Measurements from ENCODE around the gene AARS2.
"Not testable (repeated sequence)": the region's sequence is repeated elsewhere in the genome, so short reads cannot be mapped to it uniquely, and the experiment has no call there.

The AARS2 gene

GRCh38 chr6:44332585-44332984, 19.4 kb upstream of the AARS2 start:
- Histone ChIP-seq H3K4me3 (ENCODE audit: low read length) (no peak overlapping the region), H3K36me3 (ENCODE audit: control insufficient read depth, insufficient read depth, low read length) (no peaks in the 10 kb centered on the region), H3K9me3 (ENCODE audit: control insufficient read depth, insufficient read depth, low read length) (no peaks in the 10 kb centered on the region), H3K27ac (ENCODE audit: low read length) (no peak overlapping the region), H3K27me3 (ENCODE audit: control insufficient read depth, insufficient read depth, low read length) (no peaks in the 10 kb centered on the region), H3K4me1 (ENCODE audit: control insufficient read depth, insufficient read depth, low read length) (peaks cover 4% of the 10 kb centered on the region; the same call in 1 of the 2 replicates)
- DNase-seq (ENCODE audit: low read depth, low spot score), result no peak
- WGBS (ENCODE audit: insufficient coverage, insufficient read length), result no CpG with 5 or more reads among the region's 7 CpGs

- Histone ChIP-seq H3K27ac (ENCODE audit: low read length) (no peak overlapping the region), H3K4me1 (ENCODE audit: control insufficient read depth, insufficient read depth, low read length) (peaks cover 4% of the 10 kb centered on the region; the same call in 1 of the 2 replicates), H3K27me3 (ENCODE audit: control insufficient read depth, insufficient read depth, low read length) (no peaks in the 10 kb centered on the region), H3K36me3 (ENCODE audit: control insufficient read depth, insufficient read depth, low read length) (no peaks in the 10 kb centered on the region), H3K4me3 (ENCODE audit: low read length) (no peak overlapping the region), H3K9me3 (ENCODE audit: control insufficient read depth, insufficient read depth, low read length) (no peaks in the 10 kb centered on the region)
- WGBS (ENCODE audit: insufficient coverage, insufficient read length), result no CpG with 5 or more reads among the region's 5 CpGs
- DNase-seq (ENCODE audit: low read depth, low spot score), result no peak
Observed at GRCh38 chr6:44329858-44330257, 16.7 kb upstream of the AARS2 start.

DNA sequence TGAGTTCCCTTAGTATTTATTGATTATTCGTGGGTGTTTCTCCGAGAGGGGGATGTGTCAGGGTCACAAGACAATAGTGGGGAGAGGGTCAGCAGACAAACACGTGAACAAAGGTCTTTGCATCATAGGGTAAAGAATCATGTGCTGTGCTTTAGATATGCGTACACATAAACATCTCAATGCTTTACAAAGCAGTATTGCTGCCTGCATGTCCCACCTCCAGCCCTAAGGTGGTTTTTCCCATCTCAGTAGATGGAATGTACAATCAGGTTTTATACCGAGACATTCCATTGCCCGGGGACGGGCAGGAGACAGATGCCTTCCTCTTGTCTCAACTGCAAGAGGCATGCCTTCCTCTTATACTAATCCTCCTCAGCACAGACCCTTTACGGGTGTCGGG, 15.1 kb upstream of the AARS2 start:
- H3K27me3 ChIP-seq (ENCODE audit: control insufficient read depth, insufficient read depth, low read length); DNase-seq (ENCODE audit: low read depth, low spot score); H3K36me3 ChIP-seq (ENCODE audit: control insufficient read depth, insufficient read depth, low read length); H3K4me3 ChIP-seq (ENCODE audit: low read length); H3K27ac ChIP-seq (ENCODE audit: low read length); H3K4me1 ChIP-seq (ENCODE audit: control insufficient read depth, insufficient read depth, low read length); H3K9me3 ChIP-seq (ENCODE audit: control insufficient read depth, insufficient read depth, low read length): not testable (repeated sequence)
- WGBS (ENCODE audit: insufficient coverage, insufficient read length), result no CpG with 5 or more reads among the region's 9 CpGs

DNA sequence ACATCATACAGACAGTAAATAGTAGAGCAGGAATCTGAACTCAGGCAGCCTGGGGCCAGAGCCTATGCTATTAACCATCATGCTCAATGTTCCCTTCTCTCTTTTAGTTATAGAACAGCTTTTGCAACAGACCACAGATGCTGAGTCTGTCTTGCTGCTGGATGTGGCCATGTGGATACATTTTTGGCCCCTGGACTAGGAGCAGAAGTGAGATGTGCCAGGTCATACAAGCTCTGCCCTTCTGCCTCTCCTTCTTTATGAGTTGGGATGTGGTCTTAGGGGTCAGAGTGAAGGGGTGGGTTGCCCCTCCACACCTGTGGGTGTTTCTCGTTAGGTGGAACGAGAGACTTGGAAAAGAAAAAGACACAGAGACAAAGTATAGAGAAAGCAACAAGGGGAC, 14.6 kb upstream of the AARS2 start:
- Histone ChIP-seq H3K9me3 (ENCODE audit: control insufficient read depth, insufficient read depth, low read length) (no peaks in the 10 kb centered on the region), H3K4me1 (ENCODE audit: control insufficient read depth, insufficient read depth, low read length) (peaks cover 4% of the 10 kb centered on the region; the same call in 1 of the 2 replicates), H3K27ac (ENCODE audit: low read length) (no peak overlapping the region), H3K27me3 (ENCODE audit: control insufficient read depth, insufficient read depth, low read length) (no peaks in the 10 kb centered on the region), H3K36me3 (ENCODE audit: control insufficient read depth, insufficient read depth, low read length) (no peaks in the 10 kb centered on the region), H3K4me3 (ENCODE audit: low read length) (no peak overlapping the region)
- WGBS (ENCODE audit: insufficient coverage, insufficient read length), result no CpG with 5 or more reads among the region's 2 CpGs
- no peak for DNase-seq (ENCODE audit: low read depth, low spot score)

GRCh38 chr6:44327096-44327495, 13.9 kb upstream of the AARS2 start:
- Histone ChIP-seq H3K4me3 (ENCODE audit: low read length) (no peak overlapping the region), H3K27ac (ENCODE audit: low read length) (no peak overlapping the region), H3K4me1 (ENCODE audit: control insufficient read depth, insufficient read depth, low read length) (peaks cover 4% of the 10 kb centered on the region; the same call in 1 of the 2 replicates), H3K9me3 (ENCODE audit: control insufficient read depth, insufficient read depth, low read length) (no peaks in the 10 kb centered on the region), H3K27me3 (ENCODE audit: control insufficient read depth, insufficient read depth, low read length) (no peaks in the 10 kb centered on the region), H3K36me3 (ENCODE audit: control insufficient read depth, insufficient read depth, low read length) (no peaks in the 10 kb centered on the region)
- no peak for DNase-seq (ENCODE audit: low read depth, low spot score)

DNA sequence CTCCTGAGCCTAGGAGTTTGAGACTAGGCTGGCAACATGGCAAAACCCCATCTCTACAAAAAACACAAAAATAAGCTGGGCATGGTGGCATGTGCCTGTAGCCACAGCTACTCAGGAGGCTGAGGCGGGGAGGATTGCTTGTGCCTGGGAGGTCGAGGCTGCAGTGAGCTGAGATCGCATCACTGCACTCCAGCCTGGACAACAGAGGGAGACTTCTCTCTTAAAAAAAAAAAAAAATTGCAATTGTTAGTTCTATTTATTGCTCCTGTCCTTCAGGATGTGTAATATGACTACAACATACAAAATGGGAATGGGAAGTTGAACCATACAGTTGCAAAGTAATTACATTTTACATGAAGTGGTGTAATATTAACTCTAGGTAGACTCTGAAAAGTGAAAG, 8.1 kb upstream of the AARS2 start:
- H3K4me1 ChIP-seq (ENCODE audit: control insufficient read depth, insufficient read depth, low read length), result no peaks in the 10 kb centered on the region
- DNase-seq (ENCODE audit: low read depth, low spot score), result no peak
- no peak overlapping the region for H3K4me3 ChIP-seq (ENCODE audit: low read length)
- H3K36me3 ChIP-seq (ENCODE audit: control insufficient read depth, insufficient read depth, low read length), result no peaks in the 10 kb centered on the region
- no CpG with 5 or more reads among the region's 3 CpGs for WGBS (ENCODE audit: insufficient coverage, insufficient read length)
- H3K27ac ChIP-seq (ENCODE audit: low read length), result no peak overlapping the region
- no peaks in the 10 kb centered on the region for H3K9me3 ChIP-seq (ENCODE audit: control insufficient read depth, insufficient read depth, low read length)
- H3K27me3 ChIP-seq (ENCODE audit: control insufficient read depth, insufficient read depth, low read length), result no peaks in the 10 kb centered on the region

- not testable (repeated sequence) for DNase-seq (ENCODE audit: low read depth, low spot score)
- WGBS (ENCODE audit: insufficient coverage, insufficient read length), result no CpG with 5 or more reads among the region's 9 CpGs
Observed at GRCh38 chr6:44317136-44317631, 4.0 kb upstream of the AARS2 start.

GRCh38 chr6:44316481-44316880, 3.3 kb upstream of the AARS2 start:
- no peak for DNase-seq (ENCODE audit: low read depth, low spot score)
- Histone ChIP-seq H3K9me3 (ENCODE audit: control insufficient read depth, insufficient read depth, low read length) (no peaks in the 10 kb centered on the region), H3K36me3 (ENCODE audit: control insufficient read depth, insufficient read depth, low read length) (peaks cover under 1% of the 10 kb centered on the region; the same call in 1 of the 2 replicates), H3K27ac (ENCODE audit: low read length) (no peak overlapping the region), H3K4me1 (ENCODE audit: control insufficient read depth, insufficient read depth, low read length) (no peaks in the 10 kb centered on the region), H3K4me3 (ENCODE audit: low read length) (no peak overlapping the region), H3K27me3 (ENCODE audit: control insufficient read depth, insufficient read depth, low read length) (no peaks in the 10 kb centered on the region)
- no CpG with 5 or more reads among the region's 12 CpGs for WGBS (ENCODE audit: insufficient coverage, insufficient read length)

More at GRCh38 chr6:44317136-44317631, 4.0 kb upstream of the AARS2 start:
- not testable (repeated sequence) for H3K36me3 ChIP-seq (ENCODE audit: control insufficient read depth, insufficient read depth, low read length); H3K27me3 ChIP-seq (ENCODE audit: control insufficient read depth, insufficient read depth, low read length); H3K4me3 ChIP-seq (ENCODE audit: low read length); H3K9me3 ChIP-seq (ENCODE audit: control insufficient read depth, insufficient read depth, low read length); H3K27ac ChIP-seq (ENCODE audit: low read length); H3K4me1 ChIP-seq (ENCODE audit: control insufficient read depth, insufficient read depth, low read length)

DNA sequence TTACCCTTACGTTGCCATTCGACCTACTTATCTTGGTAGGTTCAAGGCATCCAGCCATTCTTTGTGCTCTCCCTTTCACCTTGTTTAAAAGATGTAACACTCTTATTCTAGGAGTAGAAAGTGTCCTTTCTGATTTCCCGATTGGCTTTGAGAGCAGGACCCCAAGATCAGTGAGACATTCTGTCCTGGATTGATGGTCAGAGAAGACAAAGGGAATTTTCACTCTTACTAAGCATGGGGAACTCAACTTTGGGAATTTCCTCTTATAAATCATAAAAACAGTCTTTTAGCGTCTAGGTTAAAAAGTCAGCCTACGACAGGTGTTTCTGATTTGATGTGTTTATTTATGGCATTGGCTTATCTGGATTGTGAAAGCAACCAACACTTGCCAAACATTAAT, 2.8 kb upstream of the AARS2 start:
- H3K27ac ChIP-seq (ENCODE audit: low read length), result no peak overlapping the region
- no peak for DNase-seq (ENCODE audit: low read depth, low spot score)
- H3K4me3 ChIP-seq (ENCODE audit: low read length), result no peak overlapping the region
- H3K36me3 ChIP-seq (ENCODE audit: control insufficient read depth, insufficient read depth, low read length), result peaks cover 6% of the 10 kb centered on the region; the same call in 1 of the 2 replicates
- no peaks in the 10 kb centered on the region for H3K9me3 ChIP-seq (ENCODE audit: control insufficient read depth, insufficient read depth, low read length)
- H3K27me3 ChIP-seq (ENCODE audit: control insufficient read depth, insufficient read depth, low read length), result no peaks in the 10 kb centered on the region
- H3K4me1 ChIP-seq (ENCODE audit: control insufficient read depth, insufficient read depth, low read length), result no peaks in the 10 kb centered on the region
- WGBS (ENCODE audit: insufficient coverage, insufficient read length), result no CpG with 5 or more reads among the region's 5 CpGs

DNA sequence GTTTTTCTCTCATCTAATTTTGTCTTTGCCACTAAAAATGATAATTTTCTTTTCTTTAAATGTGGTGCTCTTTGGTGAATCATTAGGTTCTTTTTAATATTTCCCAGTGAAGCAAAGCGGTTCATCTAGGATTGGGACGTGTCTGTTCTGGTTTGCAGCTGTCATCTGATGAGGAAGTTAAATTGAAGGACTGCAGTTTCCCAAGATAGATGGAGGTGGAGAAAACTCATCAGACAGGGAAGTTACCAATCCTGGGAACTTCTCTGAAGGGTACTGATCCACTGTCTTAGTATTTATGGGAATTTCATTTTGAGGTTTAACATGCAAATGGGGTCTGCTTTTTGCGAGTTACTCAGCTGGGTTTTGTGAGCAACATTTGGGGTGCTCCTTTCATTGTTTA, 2.4 kb upstream of the AARS2 start:
- no peak for DNase-seq (ENCODE audit: low read depth, low spot score)
- no peaks in the 10 kb centered on the region for H3K4me1 ChIP-seq (ENCODE audit: control insufficient read depth, insufficient read depth, low read length)
- H3K36me3 ChIP-seq (ENCODE audit: control insufficient read depth, insufficient read depth, low read length), result peaks cover 9% of the 10 kb centered on the region; the same call in 1 of the 2 replicates
- no peak overlapping the region for H3K27ac ChIP-seq (ENCODE audit: low read length)
- no peaks in the 10 kb centered on the region for H3K27me3 ChIP-seq (ENCODE audit: control insufficient read depth, insufficient read depth, low read length)
- no peak overlapping the region for H3K4me3 ChIP-seq (ENCODE audit: low read length)
- no peaks in the 10 kb centered on the region for H3K9me3 ChIP-seq (ENCODE audit: control insufficient read depth, insufficient read depth, low read length)
- WGBS (ENCODE audit: insufficient coverage, insufficient read length), result no CpG with 5 or more reads among the region's 3 CpGs

GRCh38 chr6:44314657-44315056, 1.5 kb upstream of the AARS2 start:
- H3K4me3 ChIP-seq (ENCODE audit: low read length); DNase-seq (ENCODE audit: low read depth, low spot score); H3K27ac ChIP-seq (ENCODE audit: low read length); H3K27me3 ChIP-seq (ENCODE audit: control insufficient read depth, insufficient read depth, low read length); H3K4me1 ChIP-seq (ENCODE audit: control insufficient read depth, insufficient read depth, low read length); H3K9me3 ChIP-seq (ENCODE audit: control insufficient read depth, insufficient read depth, low read length): not testable (repeated sequence)
- H3K36me3 ChIP-seq (ENCODE audit: control insufficient read depth, insufficient read depth, low read length), result peaks cover 15% of the 10 kb centered on the region; the same call in 1 of the 2 replicates
- no CpG with 5 or more reads among the region's 8 CpGs for WGBS (ENCODE audit: insufficient coverage, insufficient read length)

Measured in iPS DF 6.9 (cell line).